ENCODE data around the gene DYTN. TPM values are rescaled to one million over a fixed set of nuclear protein-coding genes. Genes with fewer than 3 reads are reported as not detected.

The DYTN gene
- total and polyA plus RNA-seq, 4 donors: not detected

- no peak overlapping the region for H3K9ac ChIP-seq (ENCODE audit: low read depth in 1 of 2, low read length in 2 of 2)
- H3K9me3 ChIP-seq (ENCODE audit: control insufficient read depth in 4 of 4, low read length in 3 of 4): no peaks in the 10 kb centered on the region
- TF ChIP-seq CTCF (IDR thresholded peaks at IDR 0.05; ENCODE audit: low read depth, low read length, missing input control): no peak
- H3K4me1 ChIP-seq (ENCODE audit: control insufficient read depth in 4 of 4, insufficient read depth in 4 of 4, low read length in 3 of 4): no peaks in the 10 kb centered on the region
- no peak overlapping the region for H3K27ac ChIP-seq (ENCODE audit: low read depth in 1 of 2, low read length in 2 of 2)
- H3K36me3 ChIP-seq (ENCODE audit: control insufficient read depth in 4 of 4, insufficient read depth in 3 of 4, low read depth in 1 of 4, low read length in 3 of 4): no peaks in the 10 kb centered on the region
- no peak overlapping the region for H3K4me3 ChIP-seq (ENCODE audit: low read depth in 1 of 3, low read length in 3 of 3)
- peaks cover 0 to 4% (median 0%) of the 10 kb centered on the region in 4 donors for H3K27me3 ChIP-seq (ENCODE audit: control insufficient read depth in 4 of 4, insufficient read depth in 4 of 4, low read length in 3 of 4)
- 55% methylated on average over 5 of the region's 5 CpGs for WGBS
- no peak for DNase-seq (ENCODE audit: low spot score)
Measured at GRCh38 chr2:206708286-206708685, 9.9 kb downstream of the DYTN start.

GRCh38 chr2:206707164-206707701 is 11.0 kb downstream of the DYTN start:
- Histone ChIP-seq H3K9ac (ENCODE audit: low read depth in 1 of 2, low read length in 2 of 2) (no peak overlapping the region), H3K4me3 (ENCODE audit: low read depth in 1 of 3, low read length in 3 of 3) (no peak overlapping the region), H3K4me1 (ENCODE audit: control insufficient read depth in 4 of 4, insufficient read depth in 4 of 4, low read length in 3 of 4) (no peaks in the 10 kb centered on the region), H3K9me3 (ENCODE audit: control insufficient read depth in 4 of 4, low read length in 3 of 4) (no peaks in the 10 kb centered on the region), H3K27ac (ENCODE audit: low read depth in 1 of 2, low read length in 2 of 2) (no peak overlapping the region), H3K27me3 (ENCODE audit: control insufficient read depth in 4 of 4, insufficient read depth in 4 of 4, low read length in 3 of 4) (peaks cover 0 to 4% (median 0%) of the 10 kb centered on the region in 4 donors), H3K36me3 (ENCODE audit: control insufficient read depth in 4 of 4, insufficient read depth in 3 of 4, low read depth in 1 of 4, low read length in 3 of 4) (no peaks in the 10 kb centered on the region)
- no peak for DNase-seq (ENCODE audit: low spot score)
- TF ChIP-seq CTCF (IDR thresholded peaks at IDR 0.05; ENCODE audit: low read depth, low read length, missing input control) (no peak), EGR1 (IDR thresholded peaks at IDR 0.05; ENCODE audit: low read depth in 2 of 2) (no peak), HNF4G (IDR thresholded peaks at IDR 0.05) (no peak), FOXA2 (IDR thresholded peaks at IDR 0.05) (no peak), JUND (IDR thresholded peaks at IDR 0.05) (no peak), RAD21 (IDR thresholded peaks at IDR 0.05) (no peak), YY1 (IDR thresholded peaks at IDR 0.05) (no peak), FOXA1 (IDR thresholded peaks at IDR 0.05) (no peak), MAX (IDR thresholded peaks at IDR 0.05) (no peak), TAF1 (conservative IDR thresholded peaks at IDR 0.05) (no peak), NR2F2 (IDR thresholded peaks at IDR 0.05) (no peak), REST (IDR thresholded peaks at IDR 0.05) (no peak), SP1 (IDR thresholded peaks at IDR 0.05) (no peak), RXRA (IDR thresholded peaks at IDR 0.05) (no peak), GABPA (IDR thresholded peaks at IDR 0.05 in 1 of 2, conservative IDR thresholded peaks at IDR 0.05 in 1 of 2) (no peak), HNF4A (conservative IDR thresholded peaks at IDR 0.05) (no peak)
- TF ChIP-seq, protein P1, sequence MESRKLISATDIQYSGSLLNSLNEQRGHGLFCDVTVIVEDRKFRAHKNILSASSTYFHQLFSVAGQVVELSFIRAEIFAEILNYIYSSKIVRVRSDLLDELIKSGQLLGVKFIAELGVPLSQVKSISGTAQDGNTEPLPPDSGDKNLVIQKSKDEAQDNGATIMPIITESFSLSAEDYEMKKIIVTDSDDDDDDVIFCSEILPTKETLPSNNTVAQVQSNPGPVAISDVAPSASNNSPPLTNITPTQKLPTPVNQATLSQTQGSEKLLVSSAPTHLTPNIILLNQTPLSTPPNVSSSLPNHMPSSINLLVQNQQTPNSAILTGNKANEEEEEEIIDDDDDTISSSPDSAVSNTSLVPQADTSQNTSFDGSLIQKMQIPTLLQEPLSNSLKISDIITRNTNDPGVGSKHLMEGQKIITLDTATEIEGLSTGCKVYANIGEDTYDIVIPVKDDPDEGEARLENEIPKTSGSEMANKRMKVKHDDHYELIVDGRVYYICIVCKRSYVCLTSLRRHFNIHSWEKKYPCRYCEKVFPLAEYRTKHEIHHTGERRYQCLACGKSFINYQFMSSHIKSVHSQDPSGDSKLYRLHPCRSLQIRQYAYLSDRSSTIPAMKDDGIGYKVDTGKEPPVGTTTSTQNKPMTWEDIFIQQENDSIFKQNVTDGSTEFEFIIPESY (IDR thresholded peaks at IDR 0.05): no peak
- TF ChIP-seq, protein P2, sequence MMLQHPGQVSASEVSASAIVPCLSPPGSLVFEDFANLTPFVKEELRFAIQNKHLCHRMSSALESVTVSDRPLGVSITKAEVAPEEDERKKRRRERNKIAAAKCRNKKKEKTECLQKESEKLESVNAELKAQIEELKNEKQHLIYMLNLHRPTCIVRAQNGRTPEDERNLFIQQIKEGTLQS (IDR thresholded peaks at IDR 0.05): no peak
- 67% methylated on average over 10 of the region's 10 CpGs for WGBS

Data from liver (tissue), 9 donors.